OCI-LY1 (cell line): Measurements from ENCODE around the gene PACSIN1.

Experiments used
- H2AFZ ChIP-seq: fragments of 200-600 bp; sonication (generic), shearing (Covaris generic); 2 replicates; pipeline ENCODE4 v1.6.0; 2014; ENCODE audit warnings: antibody characterized with exemption, mild to moderate bottlenecking, low read length
- H3F3A ChIP-seq: fragments of 200-600 bp; sonication (generic), shearing (Covaris generic); 2 replicates; pipeline ENCODE4 v1.6.0; 2014; ENCODE audit warnings: mild to moderate bottlenecking, antibody characterized with exemption, low read length, moderate library complexity; ENCODE audit not compliant: insufficient read depth
- H3K27ac ChIP-seq: fragments of 200-600 bp; sonication (generic); 2 replicates; pipeline ENCODE4 v1.5.1; 2014; ENCODE audit warnings: low read length, mixed run types, mild to moderate bottlenecking, low read depth; ENCODE audit not compliant: poor library complexity, severe bottlenecking
- H3K27me3 ChIP-seq: fragments of 200-600 bp; sonication (generic); 2 replicates; pipeline ENCODE4 v1.6.0; 2014; ENCODE audit warnings: antibody characterized with exemption, mild to moderate bottlenecking, low read length, moderate library complexity; ENCODE audit not compliant: insufficient read depth
- H3K36me3 ChIP-seq: fragments of 200-600 bp; sonication (generic); 2 replicates; pipeline ENCODE4 v1.6.1; 2014; ENCODE audit warnings: mild to moderate bottlenecking, antibody characterized with exemption, low read length, moderate library complexity, mixed read lengths; ENCODE audit not compliant: insufficient read depth
- H3K4me1 ChIP-seq: fragments of 200-600 bp; sonication (generic); 2 replicates; pipeline ENCODE4 v1.5.1; 2014; ENCODE audit warnings: mild to moderate bottlenecking, low read length, moderate library complexity; ENCODE audit not compliant: insufficient read depth, severe bottlenecking
- H3K4me2 ChIP-seq: fragments of 200-600 bp; sonication (generic), shearing (Covaris generic); 2 replicates; pipeline ENCODE4 v1.6.1; 2014; ENCODE audit warnings: low read length
- H3K4me3 ChIP-seq: fragments of 200-600 bp; sonication (generic); 2 replicates; pipeline ENCODE4 v1.5.1; 2014; ENCODE audit warnings: low read length, low read depth, mild to moderate bottlenecking, mixed read lengths; ENCODE audit not compliant: poor library complexity, severe bottlenecking
- H3K79me2 ChIP-seq: fragments of 200-600 bp; shearing (Covaris generic); 2 replicates; pipeline ENCODE4 v1.6.1; 2016; ENCODE audit warnings: mixed run types, low read length, mixed read lengths; ENCODE audit not compliant: insufficient read depth
- H3K9ac ChIP-seq: fragments of 200-600 bp; sonication (generic), shearing (Covaris generic); 2 replicates; pipeline ENCODE4 v1.6.1; 2014; ENCODE audit warnings: mild to moderate bottlenecking, low read length, mixed read lengths
- H3K9me2 ChIP-seq: fragments of 200-600 bp; sonication (generic), shearing (Covaris generic); 2 replicates; pipeline ENCODE4 v1.6.1; 2014; ENCODE audit warnings: low read depth, mild to moderate bottlenecking, low read length, mixed read lengths
- H3K9me3 ChIP-seq: fragments of 200-600 bp; shearing (Covaris generic); 2 replicates; pipeline ENCODE4 v1.6.1; 2014; ENCODE audit warnings: low read length, mixed read lengths
- H4K20me1 ChIP-seq: fragments of 200-600 bp; sonication (generic), shearing (Covaris generic); 2 replicates; pipeline ENCODE4 v1.6.0; 2016; ENCODE audit warnings: mild to moderate bottlenecking, low read length; ENCODE audit not compliant: insufficient read depth
- EZH2 ChIP-seq: fragments of 200-600 bp; sonication (generic), shearing (Covaris generic); IDR thresholded peaks from 2 replicates; pipeline ENCODE4 v1.8.0; 2017; ENCODE audit warnings: borderline replicate concordance, mixed run types, mild to moderate bottlenecking, antibody characterized with exemption, low read length, moderate library complexity, mixed read lengths
- TF ChIP-seq, protein P1 (sequence below): fragments of 200-600 bp; sonication (generic), shearing (Covaris generic); IDR thresholded peaks from 2 replicates; pipeline ENCODE4 v1.5.1; 2017; ENCODE audit warnings: mild to moderate bottlenecking, antibody characterized with exemption, low read length, moderate library complexity, mixed read lengths

Gene PACSIN1

DNA sequence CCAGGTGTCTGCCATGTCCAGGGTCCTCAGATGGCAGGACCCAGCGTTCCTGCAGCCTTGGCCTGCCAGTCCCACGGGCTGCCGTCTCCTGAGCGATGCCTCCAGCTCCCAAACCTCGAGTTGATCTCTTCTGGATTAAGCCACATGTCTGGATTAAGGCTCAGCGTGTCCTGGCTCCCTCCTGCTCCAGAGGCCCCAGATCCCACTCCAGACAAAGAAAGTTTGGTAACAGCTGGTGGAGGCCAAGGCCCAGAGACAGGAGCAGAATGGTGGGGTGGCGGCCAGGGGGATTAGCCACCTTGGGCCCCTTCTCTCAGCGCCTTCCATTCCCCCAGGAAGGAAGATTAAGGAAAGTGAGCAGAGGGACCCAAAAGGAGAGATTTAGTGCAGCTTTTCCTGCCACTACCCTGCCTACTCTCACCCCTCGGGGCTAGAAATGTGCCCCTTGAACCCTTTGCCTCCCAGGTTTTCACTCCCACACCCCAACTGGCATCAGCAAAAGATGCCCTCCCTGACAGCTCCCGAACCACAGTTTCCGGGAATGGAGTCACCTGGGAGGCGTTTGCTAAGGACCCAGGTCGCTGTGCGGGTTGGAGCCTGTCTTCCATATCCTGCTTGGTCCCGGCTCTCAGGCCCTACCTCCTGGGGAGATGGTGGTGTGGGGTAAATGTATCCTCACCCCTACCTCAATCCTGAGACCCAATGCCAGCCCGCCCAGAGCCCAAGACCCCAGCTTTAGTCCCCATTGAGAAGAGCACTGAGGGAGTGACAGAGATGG lies 83.3 kb downstream of the PACSIN1 start:
- Histone ChIP-seq H4K20me1 (no peaks in the 10 kb centered on the region), H2AFZ (no peak overlapping the region), H3K9ac (no peak overlapping the region), H3K4me2 (no peak overlapping the region), H3F3A (no peaks in the 10 kb centered on the region), H3K27ac (no peak overlapping the region), H3K36me3 (no peaks in the 10 kb centered on the region), H3K9me3 (no peaks in the 10 kb centered on the region), H3K79me2 (no peaks in the 10 kb centered on the region), H3K4me3 (no peak overlapping the region), H3K9me2 (no peaks in the 10 kb centered on the region), H3K4me1 (no peaks in the 10 kb centered on the region), H3K27me3 (no peaks in the 10 kb centered on the region; the same call in 1 of the 2 replicates)
- TF ChIP-seq, protein P1, sequence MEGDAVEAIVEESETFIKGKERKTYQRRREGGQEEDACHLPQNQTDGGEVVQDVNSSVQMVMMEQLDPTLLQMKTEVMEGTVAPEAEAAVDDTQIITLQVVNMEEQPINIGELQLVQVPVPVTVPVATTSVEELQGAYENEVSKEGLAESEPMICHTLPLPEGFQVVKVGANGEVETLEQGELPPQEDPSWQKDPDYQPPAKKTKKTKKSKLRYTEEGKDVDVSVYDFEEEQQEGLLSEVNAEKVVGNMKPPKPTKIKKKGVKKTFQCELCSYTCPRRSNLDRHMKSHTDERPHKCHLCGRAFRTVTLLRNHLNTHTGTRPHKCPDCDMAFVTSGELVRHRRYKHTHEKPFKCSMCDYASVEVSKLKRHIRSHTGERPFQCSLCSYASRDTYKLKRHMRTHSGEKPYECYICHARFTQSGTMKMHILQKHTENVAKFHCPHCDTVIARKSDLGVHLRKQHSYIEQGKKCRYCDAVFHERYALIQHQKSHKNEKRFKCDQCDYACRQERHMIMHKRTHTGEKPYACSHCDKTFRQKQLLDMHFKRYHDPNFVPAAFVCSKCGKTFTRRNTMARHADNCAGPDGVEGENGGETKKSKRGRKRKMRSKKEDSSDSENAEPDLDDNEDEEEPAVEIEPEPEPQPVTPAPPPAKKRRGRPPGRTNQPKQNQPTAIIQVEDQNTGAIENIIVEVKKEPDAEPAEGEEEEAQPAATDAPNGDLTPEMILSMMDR = no peak
- TF ChIP-seq EZH2 = no peak

DNA sequence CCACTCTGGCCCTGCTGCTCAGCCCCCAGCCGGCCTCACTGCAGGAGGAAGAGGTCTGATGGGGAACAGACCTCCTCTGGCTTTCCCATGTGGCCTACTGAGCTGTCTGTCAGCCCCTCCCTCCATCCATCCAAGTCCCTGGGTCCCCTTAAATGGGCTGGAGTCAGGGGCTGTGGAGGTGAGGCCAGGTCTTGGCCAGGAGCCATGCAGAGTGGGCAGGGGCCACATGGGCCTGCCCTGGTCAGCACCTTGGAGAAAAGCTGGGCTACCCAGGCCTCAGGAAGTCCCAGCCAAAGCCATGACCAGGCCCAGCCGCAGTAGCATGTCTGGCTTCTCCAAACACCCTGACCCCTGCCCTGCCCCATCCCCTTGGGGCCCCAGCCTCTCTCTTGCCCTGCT lies 83.9 kb downstream of the PACSIN1 start:
- no peak for TF ChIP-seq EZH2
- TF ChIP-seq, protein P1 = no peak
- H4K20me1 ChIP-seq = no peaks in the 10 kb centered on the region

DNA sequence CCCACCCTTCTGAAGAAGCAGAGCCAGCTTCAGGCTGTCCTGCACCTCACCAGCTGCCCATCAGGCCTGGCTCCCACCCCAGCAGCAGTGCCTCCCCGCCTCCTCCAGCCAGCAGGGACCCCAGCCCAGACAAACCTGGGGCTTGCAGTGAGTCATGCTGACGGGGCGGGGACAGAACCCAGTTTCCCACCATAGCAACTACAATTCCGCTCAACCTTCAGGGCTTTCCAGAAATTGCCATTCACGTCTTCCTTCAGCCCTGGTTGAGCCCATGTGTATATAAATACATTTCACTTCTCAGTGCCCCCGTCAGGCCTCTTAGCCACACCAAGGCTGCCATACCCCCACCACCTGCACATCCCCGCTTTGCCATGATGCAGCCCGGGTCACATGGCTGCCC lies 85.8 kb downstream of the PACSIN1 start:
- H3K4me3 ChIP-seq = no peak overlapping the region
- no peak for TF ChIP-seq EZH2
- TF ChIP-seq, protein P1 = no peak
- no peak overlapping the region for H3K9ac ChIP-seq
- no peaks in the 10 kb centered on the region for H3F3A ChIP-seq
- no peaks in the 10 kb centered on the region for H4K20me1 ChIP-seq
- H3K9me3 ChIP-seq = no peaks in the 10 kb centered on the region
- no peaks in the 10 kb centered on the region for H3K27me3 ChIP-seq
- H3K9me2 ChIP-seq = no peaks in the 10 kb centered on the region
- H3K79me2 ChIP-seq = no peaks in the 10 kb centered on the region
- no peak overlapping the region for H3K4me2 ChIP-seq
- H3K36me3 ChIP-seq = no peaks in the 10 kb centered on the region
- H2AFZ ChIP-seq = no peak overlapping the region
- no peaks in the 10 kb centered on the region for H3K4me1 ChIP-seq
- no peak overlapping the region for H3K27ac ChIP-seq

More for the DNA sequence above, 83.9 kb downstream of the PACSIN1 start:
- H2AFZ ChIP-seq = no peak overlapping the region
- no peaks in the 10 kb centered on the region for H3K79me2 ChIP-seq
- no peaks in the 10 kb centered on the region for H3F3A ChIP-seq
- no peaks in the 10 kb centered on the region for H3K9me2 ChIP-seq
- H3K27me3 ChIP-seq = no peaks in the 10 kb centered on the region; the same call in 1 of the 2 replicates
- H3K9ac ChIP-seq = no peak overlapping the region
- no peaks in the 10 kb centered on the region for H3K9me3 ChIP-seq
- H3K36me3 ChIP-seq = no peaks in the 10 kb centered on the region
- H3K27ac ChIP-seq = no peak overlapping the region
- no peak overlapping the region for H3K4me2 ChIP-seq
- no peak overlapping the region for H3K4me3 ChIP-seq
- no peaks in the 10 kb centered on the region for H3K4me1 ChIP-seq
